Nephron (organoid): ENCODE data around the gene THAP9.

Experiments
- H3K27ac Mint-ChIP-seq, 3 experiments: 2 replicates each; pipeline ENCODE4 v1.8.0; 2020; ENCODE audit warnings: mixed read lengths in 3 of 3, mild to moderate bottlenecking in 2 of 3, moderate library complexity in 1 of 3
- H3K27me3 Mint-ChIP-seq: 2 replicates; pipeline ENCODE4 v1.8.0; 2021; ENCODE audit warnings: low read depth, mild to moderate bottlenecking, moderate library complexity, mixed read lengths
- H3K36me3 Mint-ChIP-seq: 2 replicates; pipeline ENCODE4 v1.8.0; 2020; ENCODE audit warnings: low read depth, mixed read lengths
- H3K4me1 Mint-ChIP-seq: 2 replicates; pipeline ENCODE4 v1.8.0; 2020; ENCODE audit warnings: mixed read lengths
- H3K4me3 Mint-ChIP-seq, 3 experiments: 2 replicates each; pipeline ENCODE4 v1.8.0; 2020; ENCODE audit warnings: mild to moderate bottlenecking in 3 of 3, mixed read lengths in 3 of 3, moderate library complexity in 2 of 3
- H3K9me3 Mint-ChIP-seq: 2 replicates; pipeline ENCODE4 v1.8.0; 2020; ENCODE audit warnings: mixed read lengths
- CTCF ChIP-seq, 3 experiments: fragments of 200-600 bp; sonication (generic); IDR thresholded peaks; one replicate each; pipeline ENCODE4 v1.5.0; 2021; ENCODE audit warnings: antibody characterized with exemption in 3 of 3; ENCODE audit not compliant: unreplicated experiment in 3 of 3

The THAP9 gene

GRCh38 chr4:82885410-82885809 lies 15.1 kb upstream of the THAP9 start:
- TF ChIP-seq CTCF (IDR thresholded peaks at IDR 0.05; ENCODE audit: unreplicated experiment in 3 of 3), result no peak
- Mint-ChIP-seq H3K4me3 (peak overlapping the region in 2 of 3 experiments; percentile 10 to 12), H3K27ac (peak overlapping the region; percentile 1 to 83 (median 76)), H3K27me3 (no peaks in the 10 kb centered on the region), H3K9me3 (no peaks in the 10 kb centered on the region), H3K36me3 (peaks cover 36% of the 10 kb centered on the region), H3K4me1 (peaks cover 26% of the 10 kb centered on the region)

GRCh38 chr4:82886147-82886942 lies 14.2 kb upstream of the THAP9 start:
- no peak for TF ChIP-seq CTCF (IDR thresholded peaks at IDR 0.05; ENCODE audit: unreplicated experiment in 3 of 3)

GRCh38 chr4:82889287-82889686 lies 11.2 kb upstream of the THAP9 start:
- Mint-ChIP-seq H3K36me3 (peaks cover 24% of the 10 kb centered on the region), H3K4me3 (peak overlapping the region; percentile 95 to 99 (median 95)), H3K27ac (peak overlapping the region; percentile 96 to 99 (median 97)), H3K4me1 (peaks cover 42% of the 10 kb centered on the region), H3K27me3 (no peaks in the 10 kb centered on the region), H3K9me3 (no peaks in the 10 kb centered on the region)
- TF ChIP-seq CTCF (IDR thresholded peaks at IDR 0.05; ENCODE audit: unreplicated experiment in 3 of 3), result no peak

More at GRCh38 chr4:82886147-82886942, 14.2 kb upstream of the THAP9 start:
- Mint-ChIP-seq H3K9me3 (no peaks in the 10 kb centered on the region), H3K4me3 (peak overlapping the region; percentile 10 to 17 (median 12)), H3K27me3 (no peaks in the 10 kb centered on the region), H3K36me3 (peaks cover 28% of the 10 kb centered on the region), H3K27ac (peak overlapping the region; percentile 75 to 83 (median 76)), H3K4me1 (peaks cover 26% of the 10 kb centered on the region)

- Mint-ChIP-seq H3K4me1 (peaks cover 44% of the 10 kb centered on the region), H3K27ac (peak overlapping the region; percentile 96 to 99 (median 97)), H3K27me3 (no peaks in the 10 kb centered on the region), H3K4me3 (peak overlapping the region; percentile 95 to 99 (median 95)), H3K9me3 (no peaks in the 10 kb centered on the region), H3K36me3 (peaks cover 26% of the 10 kb centered on the region)
- TF ChIP-seq CTCF (IDR thresholded peaks at IDR 0.05; ENCODE audit: unreplicated experiment in 3 of 3), result no peak
These were observed 10.0 kb upstream of the THAP9 start for GRCh38 chr4:82890528-82890900.

GRCh38 chr4:82890901-82891706 lies 9.4 kb upstream of the THAP9 start, which contains the start of gene SEC31A:
Gene SEC31A (minus strand): TSS chr4:82891153. CDS start chr4:82881936, 9,217 bp downstream.
- Mint-ChIP-seq H3K9me3 (no peaks in the 10 kb centered on the region), H3K27ac (peak within 1 kb of the TSS; percentile 96 to 99 (median 97)), H3K4me3 (peak within 1 kb of the TSS; percentile 95 to 99 (median 95)), H3K4me1 (peaks cover 38% of the 10 kb centered on the region), H3K36me3 (peaks cover 26% of the 10 kb centered on the region), H3K27me3 (no peaks in the 10 kb centered on the region)
- no peak for TF ChIP-seq CTCF (IDR thresholded peaks at IDR 0.05; ENCODE audit: unreplicated experiment in 3 of 3)
